HG02623 (cell line): Measurements from ENCODE around the gene ZNF516.
A peak's percentile ranks its signal among the peaks of the same experiment; 100 is the strongest.

Source experiments
- ATAC-seq: cut with Tn5 transposase; IDR thresholded peaks from one replicate; pipeline ENCODE4 v1.9.1; 2021; ENCODE audit warnings: moderate library complexity; ENCODE audit not compliant: unreplicated experiment

Gene ZNF516

DNA sequence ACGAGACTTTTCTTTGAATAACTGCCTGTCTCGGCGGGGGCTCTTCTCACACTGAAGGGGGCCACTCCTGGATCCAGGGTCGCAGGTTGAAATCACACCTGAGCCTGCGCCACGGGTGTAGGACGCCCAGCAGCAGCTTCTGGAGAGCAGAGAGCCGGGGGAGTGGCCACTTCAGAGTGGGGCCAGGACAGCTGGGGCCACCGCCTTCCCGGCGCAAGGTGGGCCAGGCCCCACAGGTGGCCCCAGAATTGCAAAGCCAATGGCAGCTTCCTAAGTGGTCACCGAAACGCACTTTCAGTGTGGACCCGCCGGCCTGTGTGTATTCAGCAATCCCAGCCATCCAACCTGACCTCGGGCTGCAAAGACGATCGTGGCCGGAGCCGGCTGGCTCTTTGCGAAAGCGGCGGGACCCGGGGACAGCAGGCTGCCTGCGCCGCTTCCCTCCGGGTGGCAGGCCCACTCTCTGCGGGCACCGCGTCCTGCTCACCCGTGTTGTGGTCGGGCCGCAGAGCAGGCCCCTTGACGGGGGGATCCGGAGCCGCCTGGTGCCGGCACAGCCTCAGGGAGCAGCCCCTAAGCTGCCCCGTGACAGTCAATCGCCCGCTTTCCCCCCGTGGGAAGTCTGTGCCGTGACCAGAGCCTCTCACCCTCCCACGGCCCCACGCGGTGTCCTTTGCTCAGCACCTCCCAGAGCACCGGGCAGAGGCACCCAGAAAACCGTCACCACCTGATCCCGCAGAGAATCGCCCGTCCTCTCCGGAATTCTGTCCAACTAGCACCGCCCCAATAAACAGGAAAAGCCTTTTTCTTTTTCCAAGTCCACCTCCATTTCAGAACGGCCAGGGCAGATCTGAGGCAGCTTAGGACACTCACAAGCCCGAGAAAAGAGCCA, 144.7 kb downstream of the ZNF516 start:
- no peak for ATAC-seq

DNA sequence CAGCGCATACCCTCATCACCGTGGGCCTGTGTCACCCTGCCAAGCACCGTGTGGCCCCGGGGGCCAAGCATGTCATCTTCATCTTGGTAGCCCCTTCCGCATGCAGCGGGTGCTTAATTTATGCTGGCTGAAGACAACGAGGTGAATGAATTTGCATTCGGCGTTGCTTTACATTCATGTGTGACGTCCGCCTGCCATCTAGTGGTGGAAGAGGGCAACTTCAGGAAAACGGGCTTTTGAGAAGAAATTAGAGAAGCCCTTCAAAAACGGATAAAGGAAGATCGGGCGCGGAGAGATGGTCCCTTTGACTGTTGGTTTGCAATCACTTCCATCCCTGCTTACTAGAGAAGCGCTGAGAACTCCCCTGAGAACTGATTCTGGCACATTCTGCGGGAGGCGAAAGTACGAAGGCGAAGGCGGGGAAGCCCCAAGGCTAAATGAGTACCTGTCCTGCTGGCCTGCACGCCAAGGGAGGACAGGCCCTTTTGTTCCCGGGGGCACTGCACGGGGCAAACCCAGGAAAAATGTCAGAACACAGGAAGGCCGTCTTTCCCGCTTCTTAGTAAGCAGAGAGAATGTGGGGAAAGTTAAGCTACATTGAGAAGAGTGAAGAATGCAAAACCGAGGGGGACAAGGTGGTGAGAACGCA, 145.9 kb downstream of the ZNF516 start:
- ATAC-seq = peak; percentile 38

GRCh38 chr18:76348267-76349066, 146.6 kb downstream of the ZNF516 start:
- ATAC-seq = no peak

DNA sequence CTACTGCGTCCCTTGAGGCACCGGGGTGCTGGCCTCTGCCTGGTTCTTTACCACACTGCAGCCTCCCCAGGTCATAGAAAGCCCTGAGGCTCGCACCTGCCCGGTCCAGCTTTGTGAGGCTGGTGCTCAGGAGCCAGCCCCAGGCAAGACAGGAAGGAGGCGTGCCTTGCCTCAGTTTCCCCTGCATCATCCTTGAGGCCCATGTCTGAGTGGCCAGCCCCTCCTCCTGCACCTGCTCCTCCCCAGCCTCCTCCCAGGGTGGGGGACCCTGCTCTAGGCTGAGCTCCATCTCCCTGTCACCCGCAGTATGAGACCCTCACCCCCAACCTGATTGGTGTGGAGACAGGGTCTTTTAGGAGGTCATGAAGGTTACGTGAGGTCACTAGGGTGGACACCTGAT, 147.7 kb downstream of the ZNF516 start:
- ATAC-seq = no peak

GRCh38 chr18:76346490-76347130, 148.4 kb downstream of the ZNF516 start:
- ATAC-seq = no peak

- no peak for ATAC-seq
These were observed 149.1 kb downstream of the ZNF516 start for GRCh38 chr18:76345901-76346300.

GRCh38 chr18:76343938-76344569, 151.0 kb downstream of the ZNF516 start:
- no peak for ATAC-seq

- ATAC-seq = no peak
These were observed 154.6 kb downstream of the ZNF516 start for GRCh38 chr18:76340410-76340809.

DNA sequence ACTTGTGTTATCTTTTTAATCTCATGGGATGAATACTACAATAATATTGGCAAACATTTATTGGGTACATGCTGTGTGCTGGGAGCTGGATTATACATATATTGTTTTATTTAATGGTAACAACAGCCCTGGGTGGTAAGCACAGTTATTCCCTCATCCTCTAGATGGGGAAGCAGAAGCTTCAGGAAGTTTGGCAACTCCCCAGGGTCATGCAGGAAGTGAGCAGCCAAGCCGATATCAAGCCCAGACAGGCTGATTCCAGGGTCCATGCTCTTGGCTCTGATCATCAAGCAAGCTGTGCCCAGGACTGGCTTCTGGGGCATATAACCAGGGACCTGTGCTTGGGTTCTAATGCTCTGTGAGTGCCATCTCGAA, 155.8 kb downstream of the ZNF516 start:
- no peak for ATAC-seq

DNA sequence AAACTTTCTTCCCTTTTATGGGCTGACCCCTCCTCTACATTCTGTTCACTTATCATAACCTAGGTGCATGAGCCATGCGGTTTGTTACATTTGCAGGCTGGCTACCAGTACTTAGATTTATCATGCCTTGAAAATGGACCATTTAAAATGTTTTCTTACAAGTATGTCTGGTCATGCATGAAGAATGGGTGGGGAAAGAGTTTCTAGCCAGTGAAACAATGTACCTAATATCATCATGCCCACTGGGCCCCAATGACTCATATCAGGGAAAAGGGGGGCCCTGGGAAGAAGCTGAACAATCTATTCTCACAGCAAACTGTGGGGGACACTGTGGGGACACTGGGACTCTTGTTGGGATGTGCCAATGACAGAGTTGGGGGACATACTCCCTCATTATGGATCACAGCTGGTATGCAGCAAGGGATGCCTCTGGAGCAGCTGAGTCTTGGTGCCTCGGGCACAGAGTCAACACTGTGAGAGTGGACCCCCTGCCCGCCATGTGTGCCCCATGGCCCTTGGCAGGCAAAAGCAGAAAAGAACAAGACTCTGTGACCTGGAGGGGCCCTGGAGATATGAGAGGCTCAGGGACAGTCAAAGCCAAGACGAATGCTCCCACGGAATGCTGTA, 156.3 kb downstream of the ZNF516 start:
- ATAC-seq = no peak

- no peak for ATAC-seq
These were observed 157.0 kb downstream of the ZNF516 start for GRCh38 chr18:76338088-76338487.

DNA sequence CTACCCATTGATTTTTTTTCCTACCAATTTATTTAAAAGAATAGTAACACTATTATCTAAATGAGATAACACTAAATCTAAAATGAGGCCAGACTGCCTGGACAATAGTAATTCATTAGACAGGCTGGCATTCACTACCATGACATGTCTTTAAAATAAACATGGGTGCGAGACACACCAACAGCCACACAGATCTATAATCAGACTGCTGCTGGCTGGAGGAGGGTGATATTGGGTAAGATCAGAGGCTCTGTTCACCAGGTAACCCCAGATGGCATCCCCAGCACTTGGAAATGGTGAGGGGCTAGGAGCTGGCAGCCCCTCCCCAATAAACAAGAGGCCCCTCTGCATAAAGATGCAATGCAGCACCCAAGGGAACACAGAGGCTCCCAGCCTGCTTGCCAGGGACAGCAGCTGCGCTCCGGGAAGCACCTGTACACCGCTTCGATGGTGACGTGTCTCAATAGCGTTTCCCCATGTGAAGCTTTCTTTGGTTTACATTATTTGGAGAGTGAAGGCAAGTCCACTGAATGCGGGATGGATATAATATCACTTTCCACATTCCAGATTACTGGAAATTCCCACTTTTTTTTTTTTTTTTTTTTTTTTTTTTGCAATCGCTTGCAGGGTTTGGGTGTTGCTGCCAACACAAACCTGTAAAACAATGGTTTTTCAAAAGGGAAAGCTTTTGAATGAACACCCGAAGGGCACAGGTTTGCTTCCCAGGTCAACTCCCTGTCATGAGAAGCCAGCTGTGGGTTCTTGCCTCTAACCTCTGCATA, 159.0 kb downstream of the ZNF516 start:
- ATAC-seq = no peak

- no peak for ATAC-seq
These were observed 166.9 kb downstream of the ZNF516 start for GRCh38 chr18:76328140-76328539.

- ATAC-seq = no peak
These were observed 171.2 kb downstream of the ZNF516 start for GRCh38 chr18:76323891-76324290.

DNA sequence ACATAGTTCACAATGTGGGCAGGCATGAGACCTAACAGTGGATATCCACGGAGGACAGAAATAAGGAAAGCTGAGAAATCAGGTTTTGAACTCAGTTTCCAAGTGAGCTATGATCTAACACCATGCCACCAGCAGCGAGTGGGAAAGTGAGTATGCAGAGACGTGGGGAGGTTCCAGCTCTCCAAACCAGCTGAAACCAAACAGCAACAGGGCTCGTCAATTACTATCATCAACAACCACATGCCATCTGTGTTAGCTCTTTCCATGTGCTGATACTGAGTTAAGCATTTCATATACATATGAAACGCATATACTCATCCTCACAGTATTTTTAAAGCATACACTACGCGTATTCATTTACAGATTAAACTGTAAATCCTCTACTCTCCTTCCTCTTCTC, 172.4 kb downstream of the ZNF516 start:
- ATAC-seq = no peak

DNA sequence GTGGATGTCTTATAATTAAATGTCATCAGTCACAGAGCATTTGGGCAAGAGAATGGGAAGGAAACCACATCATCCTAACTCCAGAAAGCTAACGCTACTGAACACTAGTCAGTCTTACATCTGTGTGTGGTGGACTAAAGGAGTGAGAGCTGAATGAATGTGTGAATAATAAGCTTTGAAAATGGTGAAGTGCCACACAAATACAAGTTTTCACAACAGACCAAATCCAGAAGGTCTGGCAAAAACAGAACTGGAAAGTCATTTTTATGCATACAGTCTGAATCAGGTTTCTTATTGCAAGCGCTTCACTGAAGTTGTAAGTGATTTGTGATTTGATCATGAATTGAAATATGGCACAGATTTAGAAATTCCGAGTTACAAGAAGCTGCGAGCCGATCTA, 175.7 kb downstream of the ZNF516 start:
- ATAC-seq = no peak

GRCh38 chr18:76318607-76319006, 176.4 kb downstream of the ZNF516 start:
- no peak for ATAC-seq

DNA sequence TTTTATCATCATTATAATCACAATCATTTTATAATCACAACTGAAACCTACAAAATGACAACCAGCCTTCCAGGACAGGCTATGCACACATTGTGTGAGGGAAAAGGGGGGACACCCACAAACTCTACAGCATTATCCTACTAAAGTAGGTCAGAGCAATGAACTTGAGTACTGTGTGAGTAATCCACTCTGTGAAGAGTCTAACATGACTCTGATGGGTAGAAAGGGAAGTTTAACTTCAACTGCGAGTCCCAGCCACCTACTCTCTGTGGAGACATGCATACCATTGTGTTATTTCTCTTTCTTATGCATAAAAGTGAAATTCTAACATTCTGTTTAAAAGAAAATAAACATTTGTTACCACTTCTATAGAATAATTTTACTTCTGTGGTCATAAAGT, 177.9 kb downstream of the ZNF516 start:
- no peak for ATAC-seq

DNA sequence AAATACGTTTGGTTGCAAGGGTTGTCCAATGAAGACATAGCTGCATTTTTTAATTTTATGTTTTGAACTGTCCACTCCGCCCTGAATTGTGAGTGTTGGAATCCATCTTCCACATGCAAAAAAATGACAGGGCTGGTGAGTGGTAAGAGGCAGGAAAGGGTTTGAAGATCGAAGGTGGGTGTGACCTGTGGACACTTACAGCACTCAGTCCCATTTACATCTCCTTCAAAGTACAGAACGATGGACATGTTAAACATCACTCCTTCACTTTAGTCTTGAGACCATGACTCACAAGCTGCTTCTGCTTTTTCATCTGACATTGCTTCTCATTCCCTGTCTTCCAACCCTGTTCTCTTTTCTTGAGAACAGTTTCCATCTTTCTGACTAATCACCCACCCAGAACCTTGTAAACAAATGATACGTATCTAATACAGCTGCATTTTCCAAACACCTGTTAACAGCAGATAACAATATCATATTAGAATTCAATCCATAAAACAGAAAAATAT, 179.3 kb downstream of the ZNF516 start:
- ATAC-seq = no peak
